ENCODE measurements around the gene RPP30. TPM values are rescaled to one million over a fixed set of nuclear protein-coding genes. Genes with fewer than 3 reads are reported as not detected.

RPP30 gene
- total RNA-seq, 2 donors from 2014 or later = 19.8 to 28.2 TPM

Other genes starting within 250 kb of the RPP30 start
- gene HTR7, start 13.9 kb upstream of the RPP30 start, total RNA-seq = under 1 TPM in 1 of 2 donors, not detected in 1; 0.23 TPM
- gene ANKRD1, start 49.1 kb downstream of the RPP30 start, total RNA-seq = not detected

All from T-helper 17 cell (primary cell).